GM12878 (cell line): ENCODE measurements around the gene NLN. TPM values are rescaled to one million over a fixed set of nuclear protein-coding genes. Genes with fewer than 3 reads are reported as not detected.

Experiments
- ATAC-seq: fragments of 200-7000 bp; cut with Tn5 transposase; 3 replicates; pipeline ENCODE4 v1.9.1; 2020; ENCODE audit warnings: mild to moderate bottlenecking, moderate library complexity
- BruUV-seq: library from RNA; stranded (reverse); fragments of 400-500 nt; replicated peaks from 2 replicates; lab custom pipeline; 2021; lab: Mats Ljungman, UMichigan
- CTCF ChIA-PET: fragments of 300-600 bp; sonication (Branson Sonifier 250); formaldehyde crosslinking; extraction: SDS; loops from one replicate; lab custom pipeline; 2021; ENCODE audit warnings: inconsistent platforms; lab: Yijun Ruan, JAX
- POLR2A ChIA-PET: fragments of 350-600 bp; formaldehyde crosslinking; extraction: SDS; loops from one replicate; lab custom pipeline; 2021; ENCODE audit warnings: inconsistent platforms; lab: Charles Lee
- RAD21 ChIA-PET: fragments of 300-600 bp; sonication (Branson Sonifier 250); formaldehyde crosslinking; loops from one replicate; lab custom pipeline; 2023; ENCODE audit warnings: antibody characterized with exemption; ENCODE audit not compliant: unreplicated experiment; lab: Charles Lee
- SMC1A ChIA-PET: fragments of 300-600 bp; sonication (Branson Sonifier 250); formaldehyde crosslinking; loops from one replicate; lab custom pipeline; 2023; ENCODE audit not compliant: unreplicated experiment, uncharacterized antibody; lab: Charles Lee
- DNase-seq: peaks from one replicate; pipeline ENCODE4 v3.0.0-alpha.2; 2011; ENCODE audit warnings: low read depth, low spot score
- FAIRE-seq: peaks from 3 replicates; lab custom pipeline; 2011; peaks lifted over from hg19 to GRCh38; lab: Jason Lieb, UNC
- H2AFZ ChIP-seq: 2 replicates; pipeline ENCODE4 v1.6.0; 2011; ENCODE audit warnings: low read depth, low read length, control low read depth; ENCODE audit not compliant: control insufficient read depth
- H3K27ac ChIP-seq: 2 replicates; pipeline ENCODE4 v1.5.1; 2011; ENCODE audit warnings: control low read depth; ENCODE audit not compliant: control insufficient read depth, insufficient read depth
- H3K27me3 ChIP-seq, 2 experiments: replicated peaks in 1 of 2; 2 replicates each; pipeline versions ENCODE4 v1.6.0 to v1.6.1; 2011; ENCODE audit warnings: low read length in 1 of 2; ENCODE audit not compliant: control insufficient read depth in 2 of 2, insufficient read depth in 2 of 2
- H3K36me3 ChIP-seq, 2 experiments: 2 replicates each; pipeline ENCODE4 v1.5.1; 2011; ENCODE audit warnings: low read length in 1 of 2; ENCODE audit not compliant: control insufficient read depth in 2 of 2, insufficient read depth in 2 of 2
- H3K4me1 ChIP-seq: 2 replicates; pipeline ENCODE4 v1.6.1; 2011; ENCODE audit warnings: mild to moderate bottlenecking, low read length, moderate library complexity, mixed read lengths; ENCODE audit not compliant: control insufficient read depth, insufficient read depth
- H3K4me2 ChIP-seq: 2 replicates; pipeline ENCODE4 v1.6.0; 2011; ENCODE audit warnings: control low read depth; ENCODE audit not compliant: control insufficient read depth, insufficient read depth
- H3K4me3 ChIP-seq: fragments of 200-600 bp; sonication (generic); 2 replicates; pipeline ENCODE4 v1.5.1; 2016
- H3K79me2 ChIP-seq: 2 replicates; pipeline ENCODE4 v1.6.0; 2011; ENCODE audit warnings: low read length; ENCODE audit not compliant: control insufficient read depth, insufficient read depth
- H3K9ac ChIP-seq: 2 replicates; pipeline ENCODE4 v1.8.0; 2011; ENCODE audit warnings: low read length, control low read depth, mixed read lengths; ENCODE audit not compliant: control insufficient read depth, insufficient read depth
- H3K9me3 ChIP-seq: replicated peaks from 3 replicates; pipeline ENCODE4 v1.5.1; 2011; ENCODE audit warnings: mild to moderate bottlenecking, low read length; ENCODE audit not compliant: control insufficient read depth, insufficient read depth
- H4K20me1 ChIP-seq: 2 replicates; pipeline ENCODE4 v1.6.0; 2011; ENCODE audit not compliant: control insufficient read depth, insufficient read depth
- BHLHE40 ChIP-seq, 2 experiments: fragments of 450-650 bp in 1 of 2; IDR thresholded peaks; 2 replicates each; pipeline ENCODE4 v1.6.1; 2011 to 2017; ENCODE audit warnings: low read depth in 2 of 2, borderline replicate concordance in 1 of 2, improper control_type of control experiment in 1 of 2, low read length in 1 of 2, mild to moderate bottlenecking in 1 of 2
- CHD4 ChIP-seq: fragments of 200-600 bp; sonication (generic); IDR thresholded peaks from 2 replicates; pipeline ENCODE4 v1.6.1; 2016; ENCODE audit warnings: mild to moderate bottlenecking
- CTCF ChIP-seq, 3 experiments: IDR thresholded peaks in 2 of 3; conservative IDR thresholded peaks in 1 of 3; 2 replicates each; pipeline ENCODE4 v1.5.1; 2011; ENCODE audit warnings: low read depth in 3 of 3, low read length in 3 of 3, mild to moderate bottlenecking in 3 of 3, control low read depth in 2 of 3, moderate library complexity in 2 of 3, inconsistent platforms in 1 of 3, mixed read lengths in 1 of 3; ENCODE audit not compliant: control insufficient read depth in 2 of 3, insufficient read depth in 1 of 3; ENCODE audit errors: extremely low read depth in 1 of 3
- EED ChIP-seq: sonication (generic); IDR thresholded peaks from 2 replicates; pipeline ENCODE4 v1.6.1; 2016; ENCODE audit warnings: antibody characterized with exemption, low read depth
- EZH2 ChIP-seq: IDR thresholded peaks from 2 replicates; pipeline ENCODE4 v1.6.1; 2012; ENCODE audit warnings: low read depth, mild to moderate bottlenecking, control low read depth, inconsistent platforms, low read length, borderline replicate concordance; ENCODE audit not compliant: control insufficient read depth
- HCFC1 ChIP-seq: fragments of 150-350 bp; IDR thresholded peaks from 2 replicates; pipeline ENCODE4 v1.6.1; 2014; ENCODE audit warnings: low read length
- MTA3 ChIP-seq: IDR thresholded peaks from 2 replicates; pipeline ENCODE4 v1.6.1; 2012; ENCODE audit warnings: low read length, inconsistent platforms, borderline replicate concordance
- NFIC ChIP-seq: IDR thresholded peaks from 2 replicates; pipeline ENCODE4 v1.6.1; 2012; ENCODE audit warnings: low read depth, mild to moderate bottlenecking, inconsistent platforms, low read length, moderate library complexity
- NFYA ChIP-seq: IDR thresholded peaks from 2 replicates; pipeline ENCODE4 v1.6.1; 2011; ENCODE audit warnings: low read depth, mild to moderate bottlenecking, low read length, improper control_type of control experiment, borderline replicate concordance
- SKIL ChIP-seq: fragments of 450-650 bp; IDR thresholded peaks from 2 replicates; pipeline ENCODE4 v1.6.1; 2017; ENCODE audit warnings: mild to moderate bottlenecking, low read depth, inconsistent platforms; ENCODE audit not compliant: poor library complexity, severe bottlenecking
- SREBF1 ChIP-seq: IDR thresholded peaks from 2 replicates; pipeline ENCODE4 v1.6.1; 2012; ENCODE audit warnings: mild to moderate bottlenecking, low read length
- ZBTB40 ChIP-seq: fragments of 450-650 bp; IDR thresholded peaks from 2 replicates; pipeline ENCODE4 v1.6.1; 2016; ENCODE audit warnings: mild to moderate bottlenecking, moderate library complexity, borderline replicate concordance
- WGBS: methylation state at CpG from one replicate; pipeline ENCODE4 v1.1.6; 2016; ENCODE audit warnings: low lambda C conversion rate; ENCODE audit not compliant: insufficient replicate concordance, insufficient coverage; ENCODE audit errors: missing lambda C conversion rate; 5-methylcytosine and 5-hydroxymethylcytosine counted together
- in situ Hi-C: fragments of 300-500 bp; cut with MboI; formaldehyde crosslinking; loops from 9 replicates; pipeline ENCODE4 v1.14.3; 2018; ENCODE audit warnings: mixed read lengths
- intact Hi-C: fragments of 100-400 bp; cut with micrococcal nuclease; formaldehyde crosslinking; loops from one replicate; pipeline ENCODE4 v1.14.2; 2022; ENCODE audit not compliant: unreplicated experiment
- polyA plus RNA-seq, 11 experiments: library from polyadenylated mRNA; depleted of rRNA in 4 of 11; unstranded in 6 of 11; stranded (reverse) in 5 of 11; fragments of >200 nt; fragmentation: Nextera tagmentation in 4 of 11; fragmentation: Illumina TruSeq in 1 of 11; extraction: Ambion mirVana in 4 of 11; extraction: Trizol in 1 of 11; gene quantifications; 1 replicate in 1 of 11; 2 replicates in 10 of 11; pipeline versions ENCODE4 v1.2.1 to v1.2.3, GENCODE V29; 2011 to 2016; ENCODE audit warnings: inconsistent platforms in 2 of 11, missing spikeins in 2 of 11, low read depth in 1 of 11
- total RNA-seq, 4 experiments: library from RNA; depleted of rRNA in 3 of 4; stranded (reverse); fragments of >200 nt in 3 of 4; fragmentation: Illumina TruSeq in 1 of 4; extraction: Trizol in 1 of 4; gene quantifications; 2 replicates each; pipeline versions ENCODE4 v1.2.1 to v1.2.3, GENCODE V29; 2013 to 2021

Gene NLN
- total and polyA plus RNA-seq, 10 of the 15 experiments (the other 5 are each of a cell fraction or from before 2014, with no cell fraction given), result 6.8 to 56.9 (median 33.3) TPM

GRCh38 chr5:65771266-65771665 is 49.3 kb downstream of the NLN start:
- intact Hi-C loops (no loop called here), in situ Hi-C loops (no loop called here)
- WGBS, result 98% methylated on average over 2 of the region's 2 CpGs
- BruUV-seq, result no TSS peak
- H3K4me2 ChIP-seq, result no peak overlapping the region
- no peaks in the 10 kb centered on the region for H3K36me3 ChIP-seq
- DNase-seq (no peak), ATAC-seq (no peak), FAIRE-seq (no peak)
- no peak overlapping the region for H3K9ac ChIP-seq
- ChIA-PET RAD21 (no interaction called here), POLR2A (interaction anchor here (0.8 to 2.1 kb wide), 2 partner anchors 9 to 10 kb away, joined by 3 to 5 read pairs; no protein-coding TSS in a partner anchor), CTCF (interaction anchor here (0.8 to 1.4 kb wide), 2 partner anchors 9 to 11 kb away, joined by 3 read pairs; no protein-coding TSS in a partner anchor), SMC1A (interaction anchor here (1.0 to 3.0 kb wide), 2 partner anchors 10 to 153 kb away, joined by 3 to 10 read pairs; no protein-coding TSS in a partner anchor)
- H3K4me3 ChIP-seq, result no peak overlapping the region
- no peaks in the 10 kb centered on the region for H3K27me3 ChIP-seq
- peaks cover 2% of the 10 kb centered on the region; the same call in 1 of the 2 replicates for H3K4me1 ChIP-seq
- no peaks in the 10 kb centered on the region for H3K79me2 ChIP-seq
- no peak overlapping the region for H3K27ac ChIP-seq
- no peak overlapping the region for H2AFZ ChIP-seq
- H3K9me3 ChIP-seq, result peaks cover 6% of the 10 kb centered on the region; the same call in 2 of the 3 replicates
- no peaks in the 10 kb centered on the region for H4K20me1 ChIP-seq
- TF ChIP-seq EZH2 (no peak), SKIL (no peak), CTCF (IDR thresholded peaks at IDR 0.05 in 2 of 3, conservative IDR thresholded peaks at IDR 0.05 in 1 of 3; ENCODE audit: control insufficient read depth in 2 of 3, extremely low read depth in 1 of 3, insufficient read depth in 1 of 3, low read depth in 3 of 3, low read length in 3 of 3) (no peak), NFYA (no peak), MTA3 (no peak), SREBF1 (no peak), CHD4 (no peak), NFIC (no peak), HCFC1 (no peak), BHLHE40 (IDR thresholded peaks at IDR 0.05; ENCODE audit: borderline replicate concordance in 1 of 2, low read depth in 2 of 2, low read length in 1 of 2) (no peak), EED (no peak), ZBTB40 (no peak)
